Epithelial cell of prostate (primary cell): ENCODE data around the gene DHX40.
A peak's percentile ranks its signal among the peaks of the same experiment; 100 is the strongest.

Source experiments
- DNase-seq: peaks from one replicate; pipeline ENCODE4 v3.0.0-alpha.2; 2011; ENCODE audit warnings: low read depth, low spot score
- H3K27ac ChIP-seq: fragments of 450-650 bp; 2 replicates; pipeline ENCODE4 v1.5.1; 2017; ENCODE audit warnings: mild to moderate bottlenecking

The DHX40 gene

DNA sequence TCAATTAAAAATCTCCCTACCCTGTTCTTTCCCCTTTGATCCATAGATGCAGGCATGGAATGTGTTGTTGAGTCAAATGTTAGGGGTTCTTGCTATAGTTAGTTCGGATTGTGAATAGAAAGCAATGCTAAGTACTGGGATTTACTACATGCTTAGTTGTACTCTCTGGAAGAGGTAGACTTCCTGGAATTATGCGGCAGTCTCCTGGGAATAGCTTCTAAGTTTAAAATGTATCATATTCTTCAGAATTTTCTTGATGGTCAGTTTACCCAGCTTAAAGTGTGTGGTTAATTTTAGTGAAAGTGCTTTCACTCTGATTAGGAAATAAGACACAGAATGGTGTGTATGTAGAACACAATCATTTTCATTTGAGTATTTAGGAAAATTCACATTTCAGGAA, 57.7 kb downstream of the DHX40 start:
- no peak for DNase-seq

DNA sequence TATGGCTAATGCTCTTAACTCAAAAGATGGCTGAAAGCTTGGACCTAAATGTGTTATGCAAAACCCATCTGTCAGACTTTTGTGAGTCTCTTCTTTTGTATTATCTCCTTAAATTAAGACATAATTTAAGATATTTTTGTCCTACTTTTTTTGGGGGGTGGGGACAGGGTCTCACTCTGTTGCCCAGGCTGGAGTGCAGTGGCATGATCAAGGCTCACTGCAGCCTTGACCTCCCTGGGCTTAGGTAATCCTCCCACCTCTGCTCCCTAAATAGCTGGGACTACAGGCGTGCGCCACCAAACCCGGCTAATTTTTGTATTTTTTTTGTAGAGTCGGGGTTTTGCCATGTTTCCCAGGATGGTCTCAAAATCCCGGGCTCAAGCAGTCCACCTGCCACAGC, 61.3 kb downstream of the DHX40 start:
- DNase-seq, result no peak
- H3K27ac ChIP-seq, result no peak overlapping the region

More for the DNA sequence above, 57.7 kb downstream of the DHX40 start:
- no peak overlapping the region for H3K27ac ChIP-seq

DNA sequence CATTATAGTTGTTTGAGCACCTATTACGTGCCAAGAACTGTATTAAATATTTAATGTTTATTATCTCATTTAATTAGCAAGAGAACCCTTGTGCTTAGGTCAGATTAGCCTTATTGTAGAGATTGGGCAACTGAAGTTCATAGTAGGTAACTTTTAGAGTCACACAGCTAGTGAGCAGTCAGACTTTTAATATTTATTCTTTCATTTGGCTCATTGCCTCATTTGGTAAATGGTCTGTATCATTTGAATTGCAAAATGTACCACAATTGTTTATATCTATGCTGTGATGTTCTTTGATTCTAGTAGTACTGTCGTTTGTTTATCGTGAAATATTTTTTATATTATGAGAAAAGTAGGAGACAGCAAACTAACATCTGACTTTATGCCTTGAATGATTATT, 61.9 kb downstream of the DHX40 start:
- no peak for DNase-seq
- H3K27ac ChIP-seq, result no peak overlapping the region

DNA sequence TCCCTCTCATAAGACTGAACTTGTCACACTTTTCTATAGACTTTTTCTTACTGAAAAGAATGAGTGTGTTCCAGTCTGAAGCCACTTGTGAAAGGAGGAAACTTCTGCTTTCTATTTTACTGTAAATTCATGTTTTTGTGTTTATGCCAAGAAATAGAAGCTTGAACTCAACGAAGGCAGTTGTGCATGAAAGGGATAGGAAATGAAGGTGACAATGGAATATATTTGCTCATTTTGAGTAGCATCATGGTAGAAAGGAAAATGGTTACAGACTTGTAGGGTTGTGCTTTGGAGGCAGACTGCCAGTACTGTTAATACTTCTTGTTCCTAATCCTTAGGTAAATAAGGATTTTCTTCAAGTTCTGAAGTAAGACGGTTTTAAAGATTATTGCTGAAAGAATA, 62.4 kb downstream of the DHX40 start:
- DNase-seq, result no peak
- no peak overlapping the region for H3K27ac ChIP-seq

DNA sequence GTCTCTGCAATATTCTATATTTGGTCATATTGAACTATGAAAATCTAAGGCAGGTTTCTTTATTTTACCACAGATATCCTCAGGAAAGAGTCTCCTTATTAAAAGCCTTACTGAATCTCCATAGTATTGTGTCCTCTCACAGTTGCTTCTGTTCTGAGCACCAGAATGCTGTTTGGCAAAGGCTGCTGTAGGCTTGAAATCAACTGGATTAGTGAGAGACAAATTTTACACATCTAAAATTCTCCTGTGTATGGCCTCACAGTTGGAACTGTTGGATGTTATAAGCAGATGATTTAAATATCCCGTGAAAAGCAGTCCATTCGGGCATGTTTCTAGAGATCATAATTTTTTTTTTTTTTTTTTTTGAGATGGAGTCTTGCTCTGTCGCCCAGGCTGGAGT, 63.8 kb downstream of the DHX40 start:
- DNase-seq, result no peak
- no peak overlapping the region for H3K27ac ChIP-seq

DNA sequence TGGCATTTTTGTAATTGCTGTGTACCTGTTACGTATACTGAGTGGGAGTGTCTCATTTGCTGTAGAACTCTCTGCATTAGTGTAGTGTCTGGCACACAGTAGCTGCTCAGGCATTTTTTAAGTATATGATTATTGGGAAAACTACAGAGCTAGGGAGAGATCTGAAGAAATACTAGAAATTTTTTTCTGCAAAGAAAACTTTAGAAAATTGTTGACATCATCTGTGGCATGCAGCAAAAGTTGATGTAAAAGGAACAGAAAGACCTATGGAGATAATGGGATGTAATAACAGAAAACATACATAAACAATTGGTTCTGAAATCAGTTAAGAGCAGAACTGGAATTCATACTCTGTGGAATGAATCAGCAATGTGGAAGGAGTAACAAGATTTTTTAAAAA, 65.9 kb downstream of the DHX40 start:
- no peak overlapping the region for H3K27ac ChIP-seq
- DNase-seq, result no peak

DNA sequence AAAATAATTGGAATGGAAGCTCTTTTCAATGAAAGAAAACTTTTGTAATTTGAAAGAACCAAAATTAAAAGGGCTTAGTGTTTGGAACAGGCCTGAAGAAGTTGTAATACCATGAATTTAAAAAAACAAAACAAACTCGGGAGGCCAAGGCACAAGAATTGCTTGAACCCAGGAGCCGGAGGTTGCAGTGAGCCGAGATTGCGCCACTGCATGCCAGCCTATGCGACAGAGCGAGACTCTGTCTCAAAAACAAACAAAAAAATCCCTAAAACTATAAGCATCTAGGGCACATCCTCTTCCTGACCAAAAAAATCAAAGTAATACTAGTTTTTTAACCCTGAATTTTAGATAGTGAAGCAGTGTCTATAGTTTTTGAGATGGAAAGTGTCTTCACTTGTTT, 67.0 kb downstream of the DHX40 start:
- peak overlapping the region; percentile 3 for H3K27ac ChIP-seq
- no peak for DNase-seq

DNA sequence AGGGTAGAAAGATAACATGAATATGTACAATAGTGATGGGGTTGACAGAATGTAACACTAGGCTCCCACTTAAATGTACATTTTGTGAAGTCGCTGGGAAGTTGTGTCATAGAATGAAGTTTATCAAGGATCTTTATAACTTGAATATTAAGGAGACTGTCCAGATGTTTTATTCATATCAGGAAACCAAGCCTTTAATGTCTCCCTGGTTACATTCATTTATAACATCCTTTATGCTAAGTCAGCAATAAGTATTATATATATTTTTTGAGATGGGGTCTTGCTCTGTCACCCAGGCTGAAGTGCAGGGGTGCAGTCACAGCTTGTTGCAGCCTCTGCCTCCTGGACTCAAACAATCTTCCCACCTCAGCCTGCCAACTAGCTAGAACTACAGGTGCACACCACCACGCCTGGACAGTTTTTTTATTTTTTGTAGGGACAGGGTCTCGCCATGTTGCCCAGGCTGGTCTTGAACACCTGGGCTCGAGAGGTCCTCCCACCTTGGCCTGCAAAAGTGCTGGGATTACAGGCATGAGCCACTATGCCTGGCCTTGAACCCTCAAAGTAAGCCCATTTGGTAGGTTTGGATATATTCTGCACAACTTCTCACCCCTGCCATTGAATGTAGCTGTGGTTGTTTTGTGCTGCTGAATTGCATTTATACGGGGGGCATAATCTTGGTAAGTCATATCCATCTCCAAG, 68.4 kb downstream of the DHX40 start:
- H3K27ac ChIP-seq, result peak overlapping the region; percentile 23

DNA sequence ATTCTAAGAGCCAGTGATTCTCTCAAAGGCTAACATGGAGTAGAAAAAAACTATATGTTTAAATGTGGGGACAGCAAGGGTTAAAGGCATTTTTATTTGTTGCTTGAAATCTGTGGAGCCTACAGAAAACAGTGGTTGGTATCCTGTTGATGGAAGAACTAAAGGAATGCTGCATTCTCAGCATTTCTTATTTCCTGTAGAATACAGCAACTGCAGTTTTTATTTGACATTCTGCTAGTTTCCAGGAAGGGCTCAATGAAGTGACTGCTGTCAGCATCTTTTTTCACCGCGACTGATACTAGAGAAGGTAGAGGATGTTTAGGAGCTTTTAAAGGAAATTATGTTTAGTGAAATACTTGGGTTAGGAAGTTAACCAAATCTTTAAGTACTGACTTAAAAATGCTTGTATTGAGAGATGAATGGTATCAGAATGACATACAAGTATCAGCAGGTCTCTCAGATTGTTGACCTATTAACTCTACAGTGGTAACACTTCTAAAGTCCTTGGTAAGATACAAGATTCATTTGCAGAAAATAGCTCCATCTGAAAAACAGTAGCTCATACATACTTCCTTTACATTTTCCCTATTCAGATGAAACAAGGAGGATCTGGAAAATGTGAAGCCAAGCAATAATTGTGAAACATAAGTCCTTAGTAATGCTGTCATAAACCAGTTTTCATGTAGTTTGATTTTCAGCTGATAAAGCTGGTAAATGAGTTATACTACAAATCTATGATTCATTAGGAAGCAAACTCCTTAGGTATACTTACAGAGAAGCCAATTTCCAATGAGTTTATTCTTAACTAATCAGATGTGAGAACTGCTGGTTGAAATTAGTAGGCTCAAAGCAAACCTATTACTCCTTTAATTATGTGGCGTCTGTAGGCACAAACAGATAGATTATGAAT, 69.5 kb downstream of the DHX40 start:
- no peak for DNase-seq
- peak overlapping the region; percentile 23 for H3K27ac ChIP-seq

More for the DNA sequence above, 68.4 kb downstream of the DHX40 start:
- DNase-seq, result no peak

DNA sequence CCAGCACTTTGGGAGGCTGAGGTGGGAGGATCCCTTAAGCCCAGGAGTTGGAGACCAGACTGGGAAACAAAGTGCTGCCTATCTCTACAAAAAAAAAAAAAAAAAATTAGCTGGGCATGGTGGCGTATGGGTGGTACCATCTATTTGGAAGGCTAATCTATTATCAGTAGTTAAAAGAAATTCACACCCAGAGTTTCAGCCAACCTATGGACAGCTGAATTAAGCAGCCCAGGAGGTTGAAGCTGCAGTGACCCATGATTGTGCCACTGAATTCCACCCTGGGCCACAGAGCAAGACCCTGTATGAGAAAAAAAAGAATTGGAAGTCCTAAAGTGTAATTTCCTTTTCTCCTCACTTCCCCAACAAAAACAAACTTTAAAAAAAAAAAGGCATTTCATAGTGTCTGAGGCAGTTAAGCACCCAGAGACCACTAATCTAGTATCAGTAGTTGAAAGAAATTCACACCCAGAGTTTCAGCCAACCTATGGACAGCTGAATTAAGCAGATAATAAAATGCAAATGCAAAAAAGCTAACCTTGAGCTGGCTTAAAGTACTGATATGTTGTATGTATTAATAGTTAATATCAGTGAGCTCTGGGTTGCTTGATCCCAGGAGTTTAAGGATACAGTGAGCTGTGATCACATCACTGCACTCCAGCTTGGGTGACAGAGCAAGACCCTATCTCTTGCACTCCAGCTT, 72.4 kb downstream of the DHX40 start:
- H3K27ac ChIP-seq, result no peak overlapping the region
- DNase-seq, result no peak

DNA sequence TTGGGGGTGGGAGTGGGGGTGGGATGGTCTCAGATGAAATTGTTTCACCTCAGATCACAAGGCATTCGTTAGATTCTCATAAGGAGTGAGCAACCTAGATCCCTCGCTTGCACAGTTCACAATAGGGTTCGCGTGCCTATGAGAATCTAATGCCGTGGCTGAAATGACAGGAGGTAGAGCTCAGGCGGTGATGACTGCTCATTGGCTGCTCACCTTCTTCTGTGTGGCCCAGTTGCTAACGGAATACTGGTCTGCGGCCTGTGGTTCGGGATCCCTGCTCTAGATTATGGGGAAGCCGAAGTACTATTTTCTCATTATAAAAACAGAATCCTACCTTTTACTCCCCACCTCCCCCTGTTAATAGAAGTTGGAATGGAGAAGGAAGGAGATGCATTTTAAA, 73.1 kb downstream of the DHX40 start:
- DNase-seq, result no peak
- H3K27ac ChIP-seq, result no peak overlapping the region

DNA sequence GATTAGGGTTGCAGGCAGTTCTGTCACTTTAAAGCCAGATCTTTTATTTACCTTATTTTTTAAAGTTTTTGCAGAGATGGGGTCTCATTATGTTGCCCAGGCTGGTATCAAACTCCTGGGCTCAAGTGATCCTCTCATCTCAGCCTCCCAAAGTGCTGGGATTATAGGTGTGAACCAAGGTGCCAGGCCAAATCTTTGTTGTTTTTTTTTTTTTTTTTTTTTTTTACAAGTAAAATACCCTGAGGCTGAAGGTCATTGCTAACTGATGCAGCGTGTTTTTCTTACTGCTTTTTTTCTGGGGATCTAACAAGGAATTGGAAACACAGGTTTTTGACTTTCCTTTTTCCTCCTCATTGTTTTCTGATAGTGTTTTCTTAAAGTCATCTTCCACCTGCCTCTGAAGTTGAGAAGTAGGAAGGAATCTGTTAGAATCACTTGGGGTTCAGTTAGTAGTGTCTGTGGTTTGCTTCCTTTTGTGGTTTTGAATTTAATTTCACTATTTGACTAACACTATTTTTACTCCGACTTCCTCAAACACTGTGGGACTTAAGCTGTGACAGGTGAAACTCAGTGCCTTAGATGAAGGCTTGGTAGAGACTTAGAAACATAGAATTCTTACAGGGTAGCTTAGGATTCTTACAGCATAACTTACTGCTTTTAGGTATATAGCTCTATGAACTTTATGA, 76.5 kb downstream of the DHX40 start:
- peak overlapping the region; percentile 16 for H3K27ac ChIP-seq
- DNase-seq, result no peak

DNA sequence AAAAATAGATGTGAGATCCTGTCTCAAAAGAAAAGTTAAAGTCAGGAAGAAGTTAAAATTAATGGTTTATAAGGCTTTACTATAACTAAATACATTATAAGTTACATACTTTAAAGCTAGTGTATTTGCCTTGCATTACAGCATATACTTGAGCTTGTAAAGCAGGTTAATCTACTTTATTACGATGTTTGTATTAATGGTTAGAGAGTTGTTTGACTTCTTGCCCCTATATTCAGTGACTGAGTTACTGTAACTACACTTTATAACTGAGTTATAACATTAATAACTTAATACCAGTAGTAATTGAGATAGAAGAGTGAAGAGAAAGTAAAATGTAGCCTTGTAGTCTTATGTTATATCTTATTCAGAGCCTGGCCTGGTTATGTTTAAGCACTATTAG, 77.2 kb downstream of the DHX40 start:
- no peak for DNase-seq
- peak overlapping the region; percentile 16 for H3K27ac ChIP-seq

DNA sequence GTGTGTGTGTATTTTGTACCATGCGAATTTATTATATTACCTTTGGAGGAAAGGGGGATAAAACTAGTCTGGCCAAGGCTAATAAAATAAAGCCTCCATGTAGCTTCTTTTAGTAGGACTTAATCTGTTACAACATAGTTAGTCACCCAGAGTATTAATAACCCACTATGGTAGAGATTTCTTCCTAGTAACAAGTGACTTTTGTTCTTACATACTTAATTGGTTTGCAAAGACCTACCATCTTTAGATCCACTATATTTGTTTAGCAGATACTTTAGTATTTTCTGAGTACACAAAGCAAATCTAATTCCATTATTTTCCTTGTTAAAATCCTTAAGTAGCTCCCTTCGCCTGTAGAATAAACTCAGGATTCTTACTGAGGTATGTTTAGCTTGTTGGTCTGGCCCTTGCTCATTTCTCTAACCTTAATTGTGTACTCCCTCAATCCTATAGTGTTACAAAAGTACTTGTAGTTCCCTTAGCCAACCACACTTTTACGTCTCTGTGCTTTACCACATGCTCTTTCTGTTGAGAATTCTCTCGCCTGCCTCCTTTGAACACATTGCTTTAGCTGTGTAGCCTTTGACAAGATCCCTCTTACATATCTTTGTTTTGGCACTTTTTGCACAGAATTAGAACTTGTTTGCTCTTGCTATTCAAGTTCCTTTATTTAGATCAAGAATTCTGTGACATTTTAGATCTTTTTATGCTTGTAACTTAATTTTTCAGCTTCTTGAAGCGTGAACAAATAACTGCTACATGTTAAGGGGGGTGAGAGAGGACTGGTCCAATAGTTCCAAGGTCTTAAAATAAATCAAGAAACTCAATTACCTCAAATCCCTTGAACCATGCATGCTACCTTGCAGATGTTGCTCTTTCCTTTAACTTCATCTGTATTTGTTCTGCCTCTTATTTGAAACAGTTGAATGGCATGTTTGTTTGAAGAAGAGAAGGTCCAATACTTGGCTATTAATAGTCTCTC, 78.0 kb downstream of the DHX40 start:
- peak; percentile 26 for DNase-seq
- no peak overlapping the region for H3K27ac ChIP-seq

DNA sequence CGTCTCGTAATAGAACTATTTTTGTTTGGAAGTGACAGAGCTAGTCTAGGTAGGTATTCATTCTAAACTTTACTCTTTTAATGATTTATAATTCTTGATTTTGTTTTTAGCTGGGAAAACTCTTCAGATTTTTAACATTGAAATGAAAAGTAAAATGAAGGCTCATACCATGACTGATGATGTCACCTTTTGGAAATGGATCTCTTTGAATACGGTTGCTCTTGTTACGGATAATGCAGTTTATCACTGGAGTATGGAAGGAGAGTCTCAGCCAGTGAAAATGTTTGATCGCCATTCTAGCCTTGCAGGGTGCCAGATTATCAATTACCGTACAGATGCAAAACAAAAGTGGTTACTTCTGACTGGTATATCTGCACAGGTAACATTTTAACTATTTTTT, 81.9 kb downstream of the DHX40 start:
- no peak overlapping the region for H3K27ac ChIP-seq
- DNase-seq, result no peak

DNA sequence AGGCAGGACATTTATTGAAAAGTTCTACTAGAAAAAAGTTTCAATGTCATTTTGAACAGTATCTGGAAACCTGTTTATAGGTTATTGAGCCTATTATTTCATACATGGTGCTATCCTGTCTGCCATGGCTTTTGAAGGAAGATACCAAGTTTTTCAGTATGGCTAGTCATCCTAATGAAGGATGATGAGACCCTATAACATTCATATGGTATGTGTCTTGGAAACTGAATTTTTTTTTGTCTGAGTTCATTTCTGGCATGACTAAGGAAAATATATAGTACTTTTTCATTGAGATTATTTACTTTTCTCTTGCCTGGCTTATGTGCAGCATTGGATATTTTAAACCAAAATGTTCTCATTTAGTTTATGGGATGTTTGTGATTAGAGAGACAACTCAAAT, 84.5 kb downstream of the DHX40 start:
- DNase-seq, result no peak
- H3K27ac ChIP-seq, result no peak overlapping the region

DNA sequence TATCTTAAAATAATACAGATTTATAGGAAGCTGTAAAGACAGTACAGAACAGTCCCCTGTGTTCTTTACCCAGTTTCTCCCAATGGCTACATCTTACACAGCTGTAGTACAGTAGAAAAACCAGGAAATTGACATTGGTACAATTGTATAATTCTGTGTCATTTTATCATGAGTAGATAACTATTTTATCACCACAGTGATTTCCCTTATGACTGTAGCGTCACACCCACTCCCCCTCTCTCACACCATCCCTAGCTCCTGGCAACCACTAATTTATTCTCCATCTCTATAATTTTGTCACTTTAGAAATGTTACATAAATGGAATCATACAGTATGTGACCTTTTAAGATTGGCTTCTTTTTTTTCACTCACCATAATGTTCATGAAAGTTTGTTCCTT, 85.2 kb downstream of the DHX40 start:
- DNase-seq, result no peak

DNA sequence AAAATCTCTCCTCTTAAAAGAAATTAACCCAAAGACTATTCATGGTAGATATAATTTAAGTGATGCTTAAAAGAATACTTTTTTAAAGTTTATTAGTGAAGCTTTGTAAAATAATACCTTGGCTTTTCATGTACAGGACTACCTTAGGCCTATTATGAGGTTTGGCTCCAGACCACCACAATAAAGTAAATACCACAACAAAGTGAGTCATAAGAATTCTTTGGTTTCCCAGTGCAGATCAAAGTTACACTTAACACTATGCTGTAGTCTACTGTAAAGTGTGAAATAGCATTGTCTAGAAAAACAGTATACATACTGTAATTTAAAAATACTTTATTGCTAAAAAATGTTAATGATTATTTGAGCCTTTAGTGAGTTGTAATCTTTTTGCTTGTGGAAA, 85.9 kb downstream of the DHX40 start:
- no peak overlapping the region for H3K27ac ChIP-seq
- no peak for DNase-seq

More for the DNA sequence above, 85.2 kb downstream of the DHX40 start:
- H3K27ac ChIP-seq, result no peak overlapping the region

DNA sequence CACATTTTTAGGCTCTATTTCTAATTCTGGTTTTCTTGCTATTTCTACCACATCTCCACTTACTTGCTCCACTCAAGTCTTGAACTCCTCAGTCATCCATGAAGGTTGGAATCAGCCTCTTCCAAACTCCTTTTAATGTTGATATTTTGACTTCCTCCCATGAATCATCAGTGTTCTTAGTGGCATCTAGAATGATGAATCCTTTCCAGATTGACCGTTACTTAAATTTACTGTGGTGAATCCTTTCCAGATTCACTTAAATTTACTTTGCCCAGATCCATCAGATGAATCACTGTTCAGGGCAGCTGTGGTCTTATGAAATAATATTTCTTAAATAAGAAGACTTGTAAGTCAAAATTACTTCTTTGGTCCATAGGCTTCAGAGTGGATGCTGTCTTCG, 86.7 kb downstream of the DHX40 start:
- no peak overlapping the region for H3K27ac ChIP-seq
- DNase-seq, result no peak
